ENCODE measurements around the gene ITIH5.

The ITIH5 gene

GRCh38 chr10:7626283-7626682, 40.5 kb downstream of the ITIH5 start:
- DNase-seq, result no peak

GRCh38 chr10:7625836-7626235, 40.9 kb downstream of the ITIH5 start:
- no peak for DNase-seq

DNA sequence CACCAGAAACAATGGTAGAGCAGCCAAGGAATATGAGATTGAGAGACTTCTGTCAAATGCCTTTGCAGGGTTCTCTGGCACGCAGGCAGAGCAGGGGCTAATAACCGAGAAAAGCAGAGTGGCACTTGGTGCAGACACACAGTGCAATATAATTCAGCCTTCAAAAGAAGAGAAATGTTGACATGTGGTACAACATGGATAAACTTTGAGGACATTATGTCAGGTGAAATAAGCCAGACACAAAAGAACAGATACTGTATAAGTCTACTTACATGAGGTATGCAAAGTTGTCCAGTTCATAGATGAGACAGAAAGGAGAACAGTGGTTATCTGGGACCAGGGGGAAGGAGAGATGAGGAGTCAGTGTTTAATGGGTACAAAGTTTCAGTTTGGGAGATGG, 41.8 kb downstream of the ITIH5 start:
- DNase-seq, result no peak

DNA sequence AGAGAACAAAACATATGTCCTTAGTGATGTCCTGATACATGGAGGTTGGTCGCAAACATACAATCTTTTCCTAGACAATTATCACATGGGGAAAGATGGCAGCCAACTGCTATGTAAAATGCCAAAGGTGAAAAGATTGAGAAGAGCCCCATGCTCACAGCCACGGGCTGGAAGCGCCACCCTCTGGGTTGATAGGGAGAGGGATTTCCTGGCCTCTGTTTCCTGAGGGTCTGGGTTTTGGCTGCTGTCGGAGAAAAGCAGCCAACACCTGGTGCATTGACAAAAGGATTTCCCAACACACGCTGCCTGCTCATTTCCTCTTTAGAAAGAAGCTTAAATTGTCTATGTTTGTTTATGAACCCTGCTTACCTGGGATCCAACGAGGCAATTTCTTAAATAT, 43.8 kb downstream of the ITIH5 start:
- DNase-seq, result peak in 2 of 4 experiments; percentile 7 to 23

DNA sequence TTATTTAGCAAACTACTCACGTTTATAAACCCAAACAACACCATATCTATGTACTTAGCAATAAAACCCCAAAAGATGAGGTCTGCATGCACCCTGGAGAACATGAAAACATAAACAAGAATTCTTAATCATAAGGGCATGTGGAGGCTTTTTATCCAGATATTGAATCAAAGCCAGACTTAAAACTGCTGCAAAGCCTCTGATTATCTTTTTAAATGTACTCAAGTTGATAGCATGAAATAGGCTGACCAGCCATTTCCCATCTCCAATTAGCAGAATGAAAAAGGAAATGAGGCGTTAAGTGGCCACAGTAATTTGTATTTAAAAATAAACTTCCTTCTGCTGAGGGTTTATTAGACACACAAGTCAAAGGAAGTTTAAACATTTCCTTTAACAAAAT, 48.3 kb downstream of the ITIH5 start:
- DNase-seq, result no peak

DNA sequence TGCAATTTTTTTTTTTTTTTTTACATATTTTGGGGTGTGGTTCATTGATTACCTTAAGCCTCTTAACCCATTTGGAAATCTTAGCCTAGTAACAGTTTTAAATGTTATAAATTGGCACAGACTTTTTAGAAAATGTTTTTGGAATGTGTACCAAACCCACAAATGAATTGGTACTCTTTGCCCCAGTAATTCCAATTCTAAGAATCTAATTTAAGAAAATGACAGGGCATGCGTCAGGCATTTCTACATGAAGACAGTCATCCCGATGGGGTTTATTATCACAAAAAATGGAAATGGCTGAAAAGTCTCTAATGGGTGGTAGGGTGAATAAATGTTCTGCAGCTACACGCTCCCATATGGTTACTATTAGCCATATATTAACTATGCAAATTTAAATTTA, 54.9 kb downstream of the ITIH5 start:
- DNase-seq, result no peak

- no peak for DNase-seq
Measured at GRCh38 chr10:7610651-7611389, 55.9 kb downstream of the ITIH5 start.

DNA sequence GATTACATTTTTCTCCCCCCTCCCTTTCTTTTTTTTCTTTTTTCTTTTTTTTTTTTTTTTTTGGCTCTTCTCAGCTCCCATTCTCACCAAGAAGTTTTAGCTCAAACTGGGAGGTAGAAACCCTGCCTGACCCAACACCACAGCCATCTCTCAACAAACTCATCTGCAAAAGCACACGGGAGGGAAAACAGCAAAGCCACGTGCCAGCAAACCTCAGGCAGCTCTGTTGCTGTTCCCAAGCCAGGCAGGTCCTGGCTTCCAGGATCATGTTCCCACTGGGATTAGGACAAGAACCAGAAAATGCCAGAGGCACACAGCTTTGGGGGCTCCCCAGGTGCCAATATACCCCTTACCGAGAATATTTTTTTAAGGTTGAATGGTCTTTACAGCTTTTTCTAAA, 56.7 kb downstream of the ITIH5 start:
- no peak for DNase-seq

GRCh38 chr10:7609556-7609955, 57.2 kb downstream of the ITIH5 start:
- DNase-seq, result no peak

GRCh38 chr10:7608001-7608400, 58.8 kb downstream of the ITIH5 start:
- no peak for DNase-seq

DNA sequence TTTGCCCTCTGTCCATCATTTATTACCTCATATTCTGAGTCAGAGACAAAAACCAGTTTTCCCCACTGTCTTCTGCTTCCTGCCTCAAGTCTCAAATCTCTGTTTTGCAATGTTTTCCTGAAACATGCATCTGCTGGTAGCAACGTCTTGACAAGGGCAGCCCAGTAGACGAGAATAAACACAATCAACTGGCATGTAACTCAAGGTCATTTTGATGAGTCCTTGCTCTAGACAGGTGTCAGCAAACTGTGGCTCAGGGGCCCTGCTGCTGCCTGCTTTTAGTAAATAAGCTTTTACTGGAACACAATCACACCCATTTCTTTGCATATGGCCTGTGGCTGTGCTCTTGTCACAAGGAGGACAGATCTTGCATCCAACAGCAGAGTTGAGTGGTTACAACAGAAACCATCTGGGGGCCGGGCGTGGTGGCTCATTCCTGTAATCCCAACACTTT, 59.8 kb downstream of the ITIH5 start:
- peak in 3 of 4 experiments; percentile 30 to 64 (median 52) for DNase-seq

GRCh38 chr10:7605565-7606295, 61.0 kb downstream of the ITIH5 start:
- no peak for DNase-seq

- no peak for DNase-seq
Measured at GRCh38 chr10:7601023-7601656, 65.6 kb downstream of the ITIH5 start.

DNA sequence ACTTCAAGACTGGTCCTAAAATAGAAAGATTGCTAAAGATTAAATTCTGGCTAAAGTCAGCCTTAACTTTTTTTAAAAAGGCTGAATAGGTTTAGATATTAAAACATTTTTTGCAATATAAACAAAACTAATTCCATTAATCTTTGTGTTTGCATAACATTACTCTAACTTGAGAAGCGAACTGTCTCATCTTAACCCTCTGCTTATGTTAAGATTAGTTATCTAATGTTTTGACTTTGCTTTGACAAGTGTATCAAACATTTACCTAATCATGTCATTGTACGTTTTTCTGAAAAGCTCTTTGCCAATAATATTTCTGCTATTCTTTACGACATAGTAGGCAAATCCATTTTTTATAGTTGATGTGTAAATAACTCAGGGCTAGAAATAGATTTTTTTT, 68.0 kb downstream of the ITIH5 start:
- no peak for DNase-seq

GRCh38 chr10:7596356-7596755, 70.4 kb downstream of the ITIH5 start:
- DNase-seq, result peak in 1 of 4 experiments; percentile 6

- DNase-seq, result no peak
Measured at GRCh38 chr10:7593905-7594304, 72.9 kb downstream of the ITIH5 start.

- DNase-seq, result no peak
Measured at GRCh38 chr10:7593063-7593462, 73.7 kb downstream of the ITIH5 start.

- no peak for DNase-seq
Measured at GRCh38 chr10:7592627-7593026, 74.1 kb downstream of the ITIH5 start.

GRCh38 chr10:7590271-7590670, 76.5 kb downstream of the ITIH5 start:
- no peak for DNase-seq

GRCh38 chr10:7589748-7590147, 77.0 kb downstream of the ITIH5 start:
- DNase-seq, result no peak

- DNase-seq, result no peak
Measured at GRCh38 chr10:7587865-7588188, 78.9 kb downstream of the ITIH5 start.

- no peak for DNase-seq
Measured at GRCh38 chr10:7587168-7587864, 79.5 kb downstream of the ITIH5 start.

GRCh38 chr10:7585228-7585627, 81.5 kb downstream of the ITIH5 start:
- DNase-seq, result no peak

Measured in suppressor macrophage (primary cell).